GM21528 (cell line): ENCODE data around the gene MAP4K2.

Source experiments
- ATAC-seq: cut with Tn5 transposase; IDR thresholded peaks from one replicate; pipeline ENCODE4 v1.9.1; 2021; ENCODE audit warnings: mild to moderate bottlenecking, moderate library complexity; ENCODE audit not compliant: unreplicated experiment, low FRiP score

The MAP4K2 gene

GRCh38 chr11:64839335-64839734 lies 36.3 kb upstream of the MAP4K2 start:
- ATAC-seq = no peak

- no peak for ATAC-seq
Observed at GRCh38 chr11:64838600-64839334, 35.8 kb upstream of the MAP4K2 start.

GRCh38 chr11:64837887-64838351 lies 34.9 kb upstream of the MAP4K2 start:
- ATAC-seq = no peak

- ATAC-seq = no peak
Observed at GRCh38 chr11:64836448-64837072, 33.5 kb upstream of the MAP4K2 start.

DNA sequence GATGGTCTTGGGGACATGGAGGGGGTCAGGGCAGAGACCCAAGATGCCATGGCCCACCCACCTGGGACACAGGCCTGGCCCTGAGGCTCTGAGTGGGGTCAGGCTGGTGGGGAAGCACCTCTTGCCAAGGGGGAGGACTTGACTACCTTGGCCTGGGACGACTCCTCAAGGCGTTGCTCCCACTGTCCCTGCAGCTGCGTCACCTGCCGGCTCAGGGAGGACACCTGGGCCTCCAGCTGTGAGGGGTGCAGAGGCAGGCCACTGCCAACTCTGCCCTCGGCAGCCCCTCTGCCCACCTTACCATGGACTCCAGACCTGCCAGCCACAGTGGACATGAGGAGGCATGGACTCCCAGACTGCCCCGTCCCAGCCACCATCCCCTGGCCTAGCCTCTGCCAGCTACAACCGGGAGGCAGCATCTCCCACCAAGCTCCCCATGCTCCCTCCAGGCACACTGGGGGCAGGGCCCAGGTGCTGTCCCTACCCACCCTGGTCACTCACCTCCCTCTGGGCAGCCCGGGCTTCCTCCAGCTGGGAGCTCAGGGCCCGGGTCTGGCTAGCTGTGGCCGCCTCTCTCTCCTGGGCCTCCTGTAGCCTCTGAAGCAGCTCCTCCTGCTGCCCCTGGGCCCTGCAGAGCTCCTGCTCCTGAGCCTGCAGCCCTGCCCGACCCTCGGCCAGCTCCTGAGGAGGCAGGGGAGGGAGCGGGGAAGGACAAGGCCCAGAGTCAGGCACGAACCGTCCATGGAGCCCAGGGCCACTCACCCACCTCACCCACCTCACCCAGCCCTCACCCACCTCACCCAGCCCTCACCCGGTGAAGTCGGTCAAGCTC lies 32.8 kb upstream of the MAP4K2 start:
- ATAC-seq = no peak

DNA sequence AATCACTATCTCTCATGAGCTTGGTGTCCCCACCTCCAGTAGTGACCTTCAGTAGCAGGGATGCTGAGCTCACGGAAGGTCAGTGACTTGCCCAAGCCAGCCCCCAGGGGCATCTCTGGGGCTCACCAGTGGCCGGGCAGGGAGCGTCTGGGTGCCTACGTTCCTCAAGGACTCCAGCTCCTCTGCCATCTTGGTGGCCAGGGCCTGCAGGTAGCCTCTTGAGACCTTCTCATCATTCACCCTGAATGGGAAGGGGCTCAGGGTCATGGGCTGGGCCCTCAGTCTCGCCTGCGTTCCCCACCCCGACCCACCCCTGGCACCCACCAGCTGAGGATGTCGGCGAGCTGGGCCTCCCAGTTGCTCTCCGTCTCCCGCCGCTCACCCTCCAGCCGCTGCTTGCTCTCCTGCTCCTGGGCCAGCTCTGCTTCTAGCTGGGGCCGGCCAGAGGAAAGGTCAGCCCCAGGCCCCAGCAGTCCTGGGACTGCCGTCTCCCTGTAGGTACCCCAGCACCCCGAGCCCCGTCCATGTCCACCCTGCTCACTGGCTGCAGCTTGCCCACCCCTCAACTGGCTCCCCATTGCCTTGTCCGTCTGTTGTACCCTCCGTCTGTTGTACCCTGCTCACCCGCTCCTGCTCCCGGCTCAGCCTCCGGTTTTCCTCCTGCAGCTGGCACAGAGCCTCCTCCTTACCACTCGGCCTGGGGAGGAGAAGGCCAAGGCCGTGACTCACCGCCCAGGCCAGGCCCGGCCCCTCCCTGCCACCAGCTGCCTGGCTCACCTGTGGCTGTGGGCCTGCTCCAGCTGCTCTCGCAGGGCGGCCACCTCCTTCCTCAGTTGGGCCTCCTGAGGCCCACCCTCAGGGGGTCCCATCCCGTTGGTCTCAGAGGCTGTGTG lies 32.0 kb upstream of the MAP4K2 start:
- ATAC-seq = no peak

DNA sequence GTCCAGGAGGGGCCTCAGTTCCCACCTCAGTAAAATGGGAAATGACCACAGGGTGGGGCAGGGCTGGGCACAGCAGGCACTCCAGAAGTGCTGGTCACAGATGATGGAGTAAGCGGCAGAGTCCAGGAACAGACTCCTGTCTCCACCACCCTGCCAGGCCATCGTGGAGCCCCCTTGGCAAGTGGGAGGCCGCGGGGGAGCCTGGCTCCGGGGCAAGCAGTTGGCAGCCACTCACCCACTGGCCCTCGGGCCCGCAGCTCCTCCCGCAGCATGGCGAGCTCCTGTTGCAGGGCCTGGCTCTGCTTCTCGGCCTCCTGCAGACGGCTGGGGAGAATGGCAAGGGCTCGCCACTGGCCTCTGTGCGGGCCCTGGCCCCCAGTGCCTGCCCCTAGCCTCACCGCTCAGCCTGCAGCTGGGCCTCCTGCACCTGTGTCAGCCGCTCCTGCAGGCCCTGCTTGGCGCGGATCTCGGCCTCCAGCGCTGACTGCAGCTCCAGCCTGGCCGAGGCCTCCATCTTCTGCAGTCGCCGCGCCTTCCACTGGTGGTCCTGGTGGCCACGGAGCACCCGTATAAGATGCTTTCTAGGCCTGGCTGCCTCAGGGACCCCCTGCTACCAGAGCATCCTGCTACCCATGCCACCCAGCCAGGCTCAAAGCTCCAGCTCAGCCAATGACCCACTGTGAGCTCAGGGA lies 31.2 kb upstream of the MAP4K2 start:
- ATAC-seq = no peak

DNA sequence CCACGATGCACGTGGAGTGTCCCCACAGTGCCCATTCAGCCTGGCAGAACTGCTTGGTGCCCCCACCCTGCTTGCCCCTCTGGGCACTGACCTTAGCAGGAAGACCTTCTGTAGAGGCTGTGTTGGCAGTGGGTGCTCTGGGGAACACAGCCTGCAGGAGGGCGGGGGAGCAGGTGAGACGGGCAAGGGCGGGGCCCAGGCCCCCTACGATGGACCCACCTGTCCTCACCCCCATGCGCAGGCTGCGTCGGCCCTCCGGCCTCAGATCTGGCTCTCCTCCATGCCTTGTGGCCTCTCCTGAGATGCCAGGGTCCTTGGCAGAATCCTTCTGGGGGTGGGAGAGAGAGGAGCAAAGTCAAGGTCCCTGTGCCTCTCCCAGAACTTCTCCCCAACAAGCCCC lies 30.5 kb upstream of the MAP4K2 start:
- ATAC-seq = no peak

DNA sequence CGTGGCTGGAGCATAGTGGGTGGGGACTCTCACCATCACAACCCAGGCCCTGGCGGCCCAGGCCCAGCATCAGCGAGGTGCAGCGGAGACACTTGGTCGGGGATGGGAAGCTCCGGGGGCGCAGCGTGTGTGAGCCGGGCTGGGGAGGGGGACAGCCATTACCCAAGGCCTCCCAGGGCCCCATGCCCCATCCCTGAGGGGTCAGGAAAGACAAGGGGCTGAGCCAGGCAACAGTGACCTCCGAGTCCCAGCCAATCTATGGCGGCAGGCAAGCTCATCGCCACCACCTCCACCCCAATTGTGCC lies 30.1 kb upstream of the MAP4K2 start:
- ATAC-seq = no peak

- ATAC-seq = no peak
Observed at GRCh38 chr11:64832467-64833197, 29.6 kb upstream of the MAP4K2 start.

DNA sequence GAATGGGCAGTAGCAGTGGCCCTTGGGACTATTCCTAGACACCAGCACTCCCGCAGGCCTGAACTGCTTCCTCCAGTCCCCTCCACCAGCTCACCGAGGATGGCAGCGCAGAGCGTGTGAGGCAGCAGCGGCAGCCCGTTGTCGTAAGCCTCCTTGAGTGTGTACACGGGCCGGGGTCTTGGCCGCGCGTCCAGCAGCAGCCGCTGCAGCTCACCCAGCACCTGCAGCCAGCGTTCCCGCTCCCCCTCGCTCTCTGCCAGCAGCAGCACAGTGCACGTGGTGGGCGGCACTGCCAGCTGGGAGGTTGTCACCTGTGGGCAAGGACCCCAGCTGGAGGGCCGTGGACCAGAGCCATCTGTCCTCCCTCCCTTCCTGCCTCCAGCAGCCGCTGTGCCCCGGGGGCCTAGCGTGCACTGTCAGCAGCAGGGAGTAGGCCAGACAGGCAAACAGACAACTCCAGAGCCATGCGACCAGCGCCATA lies 28.4 kb upstream of the MAP4K2 start:
- no peak for ATAC-seq

GRCh38 chr11:64829536-64830251 lies 26.7 kb upstream of the MAP4K2 start:
- no peak for ATAC-seq

DNA sequence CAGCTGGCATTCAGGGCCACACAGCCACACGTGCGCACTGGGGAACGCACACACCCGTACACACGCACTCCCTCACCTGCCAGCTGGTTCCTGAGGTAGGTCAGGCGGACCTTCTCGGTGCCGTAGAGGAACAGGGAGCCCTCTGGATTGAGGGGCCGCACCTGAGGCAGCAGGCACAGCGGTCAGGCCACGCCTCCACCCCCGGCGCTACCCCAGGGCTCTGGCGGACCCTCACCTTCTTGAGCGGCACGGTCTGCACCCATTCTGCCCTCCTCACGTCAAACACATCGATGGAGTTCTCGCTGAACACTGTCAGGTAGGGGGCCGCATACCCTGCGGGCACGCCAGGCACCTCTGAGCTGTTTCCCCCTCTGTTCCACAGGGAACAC lies 24.4 kb upstream of the MAP4K2 start:
- ATAC-seq = no peak

DNA sequence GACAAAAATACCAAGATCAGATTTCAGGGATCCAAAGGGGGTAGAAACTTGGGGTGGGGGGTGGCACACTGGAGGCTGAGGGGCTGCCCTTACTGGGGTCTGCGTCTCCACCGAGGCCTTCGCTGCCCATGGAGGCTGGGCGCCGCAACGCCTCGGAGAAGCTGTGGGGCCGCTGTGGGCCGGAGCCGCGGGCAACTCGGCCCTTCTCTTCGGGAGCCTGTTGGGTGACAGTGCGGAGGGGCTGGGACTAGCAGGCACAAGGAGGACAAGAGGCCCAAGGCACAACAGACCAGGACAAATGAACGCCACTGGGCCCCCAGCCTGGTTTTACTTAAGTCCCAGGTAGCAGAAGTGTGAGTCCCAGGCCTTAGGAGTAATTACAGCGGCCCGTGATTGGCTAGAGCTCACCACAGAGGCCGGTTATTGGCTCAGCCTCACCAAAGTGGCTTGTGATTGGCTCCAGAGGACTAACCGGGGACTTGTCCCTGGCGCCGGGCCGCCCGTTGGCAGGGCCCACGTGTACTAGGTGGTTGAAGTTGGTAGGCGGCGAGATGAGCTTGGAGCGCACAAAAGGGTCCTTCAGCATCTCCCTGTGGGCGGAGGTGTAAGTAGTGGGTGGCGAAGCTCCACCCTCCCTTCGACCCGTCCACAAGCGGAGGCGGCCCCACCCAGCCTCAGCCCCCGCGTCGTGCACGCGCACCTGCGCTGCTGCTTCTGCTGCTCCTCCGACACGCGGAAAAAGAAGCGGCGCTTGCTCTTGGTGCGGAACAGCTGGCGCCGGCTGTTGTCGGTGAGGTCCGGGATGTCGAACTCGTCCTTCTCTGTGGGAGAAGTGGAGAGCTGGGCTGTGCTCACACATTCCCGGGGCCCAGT lies 23.8 kb upstream of the MAP4K2 start:
- no peak for ATAC-seq

DNA sequence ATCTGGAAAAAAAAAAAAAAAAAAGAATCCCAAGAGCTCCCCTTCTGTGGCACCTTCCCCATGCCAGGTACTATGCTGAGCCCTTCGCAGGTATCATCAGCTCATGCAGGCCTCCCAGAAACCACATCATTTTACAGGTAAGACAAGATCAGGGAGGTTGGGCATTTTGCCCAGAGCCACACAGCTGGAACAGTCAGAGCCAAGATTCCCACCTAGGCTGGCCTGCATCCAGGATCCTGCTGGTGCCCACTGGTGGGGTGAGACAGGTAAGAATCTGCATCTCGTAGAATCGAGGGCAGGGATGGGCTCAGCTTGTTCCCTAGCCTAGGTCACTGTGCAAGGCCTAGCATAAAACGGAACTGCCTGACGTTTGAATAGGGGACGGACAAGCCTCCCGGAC lies 23.0 kb upstream of the MAP4K2 start:
- ATAC-seq = no peak

- ATAC-seq = no peak
Observed at GRCh38 chr11:64823568-64824119, 20.6 kb upstream of the MAP4K2 start.

GRCh38 chr11:64817476-64817875 lies 14.5 kb upstream of the MAP4K2 start:
- ATAC-seq = no peak
